GM21367 (cell line): Measurements from ENCODE around the gene TLX3.
"Not testable (repeated sequence)": the region's sequence is repeated elsewhere in the genome, so short reads cannot be mapped to it uniquely, and the experiment has no call there.

Experiments
- ATAC-seq: cut with Tn5 transposase; IDR thresholded peaks from one replicate; pipeline ENCODE4 v1.9.1; 2021; ENCODE audit not compliant: unreplicated experiment

TLX3 gene

GRCh38 chr5:171308453-171309275 lies at the start of gene TLX3:
Gene TLX3, plus strand, starts transcription at chr5:171309248. Its CDS starts 118 bp downstream, at chr5:171309366.
- no peak for ATAC-seq

DNA sequence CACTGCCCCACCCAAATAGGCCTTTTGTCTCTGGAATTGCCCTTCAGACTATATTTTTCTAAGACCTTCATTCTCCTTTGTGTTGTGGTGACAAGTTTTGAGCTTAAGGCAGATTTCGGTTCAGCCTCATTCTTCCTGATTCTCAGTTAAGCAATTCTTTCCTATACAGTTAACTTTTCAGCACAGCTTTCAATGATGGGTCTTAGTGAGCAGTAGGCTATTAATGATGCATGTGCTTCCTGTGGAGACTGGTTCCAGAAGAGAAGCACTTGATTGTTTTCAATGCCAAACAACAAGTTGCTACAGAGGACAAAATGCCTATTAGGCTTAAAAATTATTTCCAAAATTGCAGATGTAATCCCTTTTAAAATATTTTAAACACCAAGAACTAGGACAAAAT lies 47.7 kb upstream of the TLX3 start:
- no peak for ATAC-seq

- ATAC-seq = no peak
Measured at GRCh38 chr5:171261904-171262303, 47.1 kb upstream of the TLX3 start.

DNA sequence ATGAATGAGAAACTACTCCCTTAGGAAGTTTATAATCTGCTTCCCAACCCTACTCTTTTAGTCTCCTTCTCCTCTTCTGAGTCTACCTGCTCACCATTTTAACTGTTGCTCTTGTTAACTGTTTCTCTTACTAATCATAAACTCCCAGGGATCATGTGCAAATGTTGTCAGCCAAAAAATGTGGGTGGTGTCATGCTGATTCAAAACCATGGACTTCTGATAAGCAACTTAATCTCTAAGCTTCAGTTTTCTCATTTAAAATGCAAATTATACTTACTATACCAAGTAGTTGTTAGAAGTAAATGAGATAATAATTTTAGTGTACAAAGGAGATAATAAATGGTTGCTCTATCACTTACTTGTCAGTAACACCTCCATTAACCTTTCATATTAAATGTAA lies 45.9 kb upstream of the TLX3 start:
- no peak for ATAC-seq

- ATAC-seq = no peak
Measured at GRCh38 chr5:171264843-171265242, 44.2 kb upstream of the TLX3 start.

- no peak for ATAC-seq
Measured at GRCh38 chr5:171268700-171269620, 40.1 kb upstream of the TLX3 start.

GRCh38 chr5:171269717-171270116 lies 39.3 kb upstream of the TLX3 start:
- ATAC-seq = no peak

- ATAC-seq = no peak
Measured at GRCh38 chr5:171270136-171270535, 38.9 kb upstream of the TLX3 start.

- ATAC-seq = no peak
Measured at GRCh38 chr5:171271798-171272197, 37.2 kb upstream of the TLX3 start.

DNA sequence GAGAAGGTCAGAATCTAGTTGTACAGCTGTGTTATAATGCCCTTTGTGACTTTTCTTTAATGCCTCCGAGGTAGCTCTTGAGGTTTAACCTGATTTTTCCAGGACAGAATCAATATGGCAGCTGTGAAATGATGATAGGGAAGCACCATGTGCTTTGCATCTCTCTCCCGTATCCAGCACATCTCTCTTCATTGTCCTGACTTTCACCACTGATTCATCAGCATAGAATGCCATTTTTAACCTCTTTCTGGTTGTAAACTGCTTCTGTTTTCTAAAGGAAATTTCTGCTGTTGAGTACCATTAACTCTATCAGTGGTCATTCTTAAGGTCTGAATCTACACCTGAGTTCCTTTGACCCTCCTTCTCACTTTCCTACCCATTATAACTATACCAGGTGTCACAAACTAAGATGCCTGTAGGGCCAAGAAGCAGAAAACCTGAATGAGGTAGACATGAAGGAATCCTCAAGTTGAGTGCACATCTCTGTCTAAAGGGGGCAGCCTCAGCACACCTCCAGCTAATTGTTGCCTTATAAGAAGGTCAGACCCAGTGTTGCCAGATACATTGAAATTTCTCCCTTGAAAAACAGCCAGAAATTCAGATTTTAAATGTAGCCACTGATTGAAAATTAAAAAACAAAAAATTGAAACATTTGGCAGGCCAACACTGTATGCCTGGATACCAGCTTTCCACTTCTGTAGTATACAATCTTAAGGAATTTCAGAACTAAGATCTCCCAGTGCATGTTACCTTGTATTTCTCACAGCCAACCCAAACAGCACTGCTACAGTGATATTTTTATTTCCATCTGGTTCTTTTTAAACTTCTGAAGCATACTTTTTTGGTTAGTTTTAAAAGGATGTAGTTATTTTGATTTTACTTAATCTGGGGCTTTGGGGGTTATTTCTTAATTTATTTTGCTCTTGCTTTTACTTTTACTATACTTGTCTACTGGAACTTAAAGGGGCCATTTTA lies 35.8 kb upstream of the TLX3 start:
- no peak for ATAC-seq

- ATAC-seq = no peak
Measured at GRCh38 chr5:171275841-171276544, 33.1 kb upstream of the TLX3 start.

DNA sequence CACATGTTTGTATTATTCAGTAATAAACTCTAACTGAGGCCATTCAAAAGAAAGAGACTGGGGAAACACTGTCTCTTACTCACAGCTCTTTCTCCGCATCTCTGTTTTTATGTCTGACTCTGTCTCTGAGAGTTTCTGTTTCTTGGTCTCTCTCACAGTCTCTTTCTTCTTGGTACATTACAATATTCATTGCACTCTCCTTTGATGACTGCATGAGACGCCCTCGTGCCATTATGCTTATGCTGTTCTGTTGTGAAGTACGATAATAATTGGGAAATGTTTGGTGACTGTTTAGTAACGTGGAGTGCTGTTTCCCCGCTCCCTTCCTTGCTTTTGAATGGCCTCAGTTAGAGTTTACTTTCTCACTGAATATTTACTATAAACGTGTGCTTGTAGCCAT lies 25.3 kb upstream of the TLX3 start:
- no peak for ATAC-seq

GRCh38 chr5:171285465-171285864 lies 23.6 kb upstream of the TLX3 start:
- no peak for ATAC-seq

GRCh38 chr5:171288066-171288465 lies 21.0 kb upstream of the TLX3 start:
- no peak for ATAC-seq

- no peak for ATAC-seq
Measured at GRCh38 chr5:171291371-171291770, 17.7 kb upstream of the TLX3 start.

DNA sequence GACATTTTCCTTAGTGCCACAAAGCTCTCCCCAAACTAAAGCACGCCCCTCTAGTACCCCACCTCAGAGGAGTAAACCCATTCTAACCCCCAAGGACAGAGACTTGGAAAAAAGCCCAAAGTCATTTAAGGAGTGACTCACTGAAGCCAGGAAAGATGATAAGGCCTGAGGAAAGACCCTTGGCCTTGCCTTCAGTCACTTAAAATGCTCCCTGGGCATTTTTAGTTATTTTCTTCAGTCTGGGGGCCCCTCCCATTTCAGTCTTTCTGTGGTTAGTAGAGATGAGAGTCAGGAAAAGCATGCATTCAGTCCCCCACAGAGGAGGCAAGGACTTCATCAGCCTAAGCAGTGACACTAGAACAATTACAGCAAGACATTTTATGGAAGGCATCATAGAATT lies 13.7 kb upstream of the TLX3 start:
- no peak for ATAC-seq

DNA sequence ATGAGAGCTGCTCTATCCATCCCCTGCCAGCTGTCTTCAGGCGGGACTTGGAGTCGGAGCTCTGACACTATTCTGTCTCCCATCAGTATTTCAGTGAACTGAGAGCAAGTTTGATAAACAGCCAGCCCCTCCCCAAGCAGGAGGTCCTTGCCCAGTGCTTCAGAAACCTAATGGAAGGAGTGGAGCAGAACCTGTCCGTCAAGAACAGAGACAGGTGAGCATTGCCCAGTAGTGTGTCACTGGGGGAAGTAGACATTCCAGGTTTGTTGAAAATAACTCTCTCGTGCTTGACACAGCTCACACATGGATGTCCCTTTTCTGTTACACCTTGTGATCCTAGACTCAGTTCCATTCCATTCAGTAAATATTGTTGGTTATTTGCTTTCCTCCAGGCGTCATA lies 13.2 kb upstream of the TLX3 start:
- ATAC-seq = no peak

- not testable (repeated sequence) for ATAC-seq
Measured at GRCh38 chr5:171297941-171298340, 11.1 kb upstream of the TLX3 start.

- no peak for ATAC-seq
Measured at GRCh38 chr5:171299228-171299627, 9.8 kb upstream of the TLX3 start.

DNA sequence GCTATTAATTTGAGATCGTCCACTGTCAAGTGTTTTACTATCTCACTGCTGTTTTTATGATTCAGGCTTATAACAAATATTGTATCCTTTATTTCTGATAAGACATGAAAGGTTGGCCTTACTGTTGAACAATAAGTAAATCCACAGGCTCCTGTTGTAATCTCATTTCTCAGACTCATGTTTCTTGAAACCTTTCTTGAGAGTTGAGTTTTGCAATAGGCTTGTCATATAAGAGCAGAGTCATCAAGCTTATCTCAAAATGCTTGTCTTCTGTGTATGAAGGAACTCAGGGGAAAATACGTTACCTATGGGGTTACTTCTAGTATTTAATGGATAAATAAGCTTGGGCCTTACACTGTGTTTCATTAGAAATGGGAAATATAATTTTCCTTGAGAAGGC lies 9.2 kb upstream of the TLX3 start:
- no peak for ATAC-seq
